Kidney (tissue), 14 donors: ENCODE measurements around the gene GALNS. TPM values are rescaled to one million over a fixed set of nuclear protein-coding genes. Genes with fewer than 3 reads are reported as not detected.

Experiments
- DNase-seq, 5 donors: peaks; one replicate each; pipeline ENCODE4 v3.0.0-alpha.2; 2013 to 2020
- FAIRE-seq: peaks from 2 replicates; lab custom pipeline; 2012; peaks lifted over from hg19 to GRCh38; lab: Jason Lieb, UNC
- H3K27ac ChIP-seq, 2 donors: one replicate each; pipeline ENCODE4 v1.7.0; 2013; ENCODE audit warnings: low read depth in 2 of 2, low read length in 2 of 2, inconsistent platforms in 1 of 2
- H3K27me3 ChIP-seq: one replicate; pipeline ENCODE4 v1.7.1; 2013; ENCODE audit warnings: low read length, inconsistent platforms; ENCODE audit not compliant: control insufficient read depth, insufficient read depth
- H3K36me3 ChIP-seq, 3 donors: one replicate each; pipeline versions ENCODE4 v1.7.0 to v1.7.1; 2013; ENCODE audit warnings: low read length in 3 of 3, control low read depth in 1 of 3, inconsistent platforms in 1 of 3; ENCODE audit not compliant: insufficient read depth in 3 of 3, control insufficient read depth in 2 of 3
- H3K4me1 ChIP-seq, 3 donors: one replicate each; pipeline versions ENCODE4 v1.7.0 to v1.7.1; 2013; ENCODE audit warnings: low read length in 3 of 3, inconsistent platforms in 1 of 3, low read depth in 1 of 3; ENCODE audit not compliant: control insufficient read depth in 2 of 3, insufficient read depth in 2 of 3
- H3K4me3 ChIP-seq, 3 donors: one replicate each; pipeline versions ENCODE4 v1.7.0 to v1.8.1; 2013; ENCODE audit warnings: low read length in 3 of 3, control low read depth in 1 of 3, inconsistent platforms in 1 of 3
- H3K9ac ChIP-seq, 3 donors: one replicate each; pipeline versions ENCODE4 v1.7.0 to v1.7.1; 2013; ENCODE audit warnings: low read length in 3 of 3, control low read depth in 1 of 3, inconsistent platforms in 1 of 3
- H3K9me3 ChIP-seq, 3 donors: one replicate each; pipeline versions ENCODE4 v1.7.0 to v1.7.1; 2013; ENCODE audit warnings: low read length in 3 of 3, control low read depth in 1 of 3, inconsistent platforms in 1 of 3; ENCODE audit not compliant: control insufficient read depth in 2 of 3, insufficient read depth in 1 of 3
- intact Hi-C: fragments of 100-400 bp; cut with DNase I; formaldehyde crosslinking; loops from one replicate; pipeline ENCODE4 v1.11.1; 2022
- polyA plus RNA-seq: library from polyadenylated mRNA; stranded (reverse); fragments of 350-450 nt; fragmentation: Illumina TruSeq; extraction: RNeasy Lipid Tissue Mini Kit (QIAGEN cat#74804); gene quantifications from one replicate; pipeline ENCODE4 v1.2.3, GENCODE V29; 2014; ENCODE audit warnings: low read depth, low replicate concordance; ENCODE audit not compliant: insufficient read depth
- total RNA-seq: library from RNA; stranded (reverse); fragmentation: NEBNext Ultra II Directional; extraction: Animal tissue kit (Norgen Biotek cat#: 25700); gene quantifications from one replicate; pipeline ENCODE4 v1.2.1, GENCODE V29; 2021
- TF ChIP-seq, protein P1 (sequence below): IDR thresholded peaks from 3 replicates; pipeline ENCODE4 v1.5.1; 2012; ENCODE audit warnings: mild to moderate bottlenecking, moderate library complexity, borderline replicate concordance; ENCODE audit not compliant: insufficient read depth; ENCODE audit errors: extremely low read depth
- donor health status: control.
- donor health status: control.
- donor health status: control.
- donor health status: control.
- donor health status: control.
- donor health status: DM: yes; HTN: yes; CAD: no.
- donor health status: Normal renal cell carcinoma (clear cell type).

The GALNS gene
- total and polyA plus RNA-seq, 2 donors from 2014 or later = 15.8 to 37.2 TPM

DNA sequence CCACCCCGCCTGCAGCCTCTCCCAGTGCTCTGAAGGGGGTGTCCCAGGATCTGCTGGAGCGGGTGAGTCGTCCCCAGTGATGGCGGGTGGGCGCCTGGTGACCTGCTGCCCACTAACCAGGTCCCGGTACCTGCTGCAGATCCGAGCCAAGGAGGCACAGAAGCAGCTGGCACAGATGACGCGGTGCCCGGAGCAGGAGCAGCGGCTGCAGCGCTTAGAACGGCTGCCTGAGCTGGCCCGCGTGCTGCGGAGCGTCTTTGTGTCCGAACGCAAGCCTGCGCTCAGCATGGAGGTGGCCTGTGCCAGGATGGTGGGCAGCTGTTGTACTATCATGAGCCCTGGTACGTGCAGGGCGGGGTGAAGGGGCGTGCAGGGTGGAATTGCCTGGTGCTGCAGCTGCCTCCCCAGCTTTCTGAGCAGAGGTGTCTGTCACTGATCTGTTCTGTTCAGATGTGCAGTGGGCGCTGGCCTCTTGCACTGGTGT, 49.6 kb downstream of the GALNS start:
- Histone ChIP-seq H3K9me3 (no peaks in the 10 kb centered on the region), H3K4me3 (no peak overlapping the region), H3K27ac (no peak overlapping the region), H3K4me1 (peaks cover 0 to 16% (median 6%) of the 10 kb centered on the region in 3 donors), H3K27me3 (no peaks in the 10 kb centered on the region), H3K36me3 (no peaks in the 10 kb centered on the region), H3K9ac (no peak overlapping the region)
- TF ChIP-seq, protein P1, sequence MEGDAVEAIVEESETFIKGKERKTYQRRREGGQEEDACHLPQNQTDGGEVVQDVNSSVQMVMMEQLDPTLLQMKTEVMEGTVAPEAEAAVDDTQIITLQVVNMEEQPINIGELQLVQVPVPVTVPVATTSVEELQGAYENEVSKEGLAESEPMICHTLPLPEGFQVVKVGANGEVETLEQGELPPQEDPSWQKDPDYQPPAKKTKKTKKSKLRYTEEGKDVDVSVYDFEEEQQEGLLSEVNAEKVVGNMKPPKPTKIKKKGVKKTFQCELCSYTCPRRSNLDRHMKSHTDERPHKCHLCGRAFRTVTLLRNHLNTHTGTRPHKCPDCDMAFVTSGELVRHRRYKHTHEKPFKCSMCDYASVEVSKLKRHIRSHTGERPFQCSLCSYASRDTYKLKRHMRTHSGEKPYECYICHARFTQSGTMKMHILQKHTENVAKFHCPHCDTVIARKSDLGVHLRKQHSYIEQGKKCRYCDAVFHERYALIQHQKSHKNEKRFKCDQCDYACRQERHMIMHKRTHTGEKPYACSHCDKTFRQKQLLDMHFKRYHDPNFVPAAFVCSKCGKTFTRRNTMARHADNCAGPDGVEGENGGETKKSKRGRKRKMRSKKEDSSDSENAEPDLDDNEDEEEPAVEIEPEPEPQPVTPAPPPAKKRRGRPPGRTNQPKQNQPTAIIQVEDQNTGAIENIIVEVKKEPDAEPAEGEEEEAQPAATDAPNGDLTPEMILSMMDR = no peak
- DNase-seq = peak in 1 of 5 donors; percentile 74
- intact Hi-C loops = no loop called here
- FAIRE-seq = no peak

DNA sequence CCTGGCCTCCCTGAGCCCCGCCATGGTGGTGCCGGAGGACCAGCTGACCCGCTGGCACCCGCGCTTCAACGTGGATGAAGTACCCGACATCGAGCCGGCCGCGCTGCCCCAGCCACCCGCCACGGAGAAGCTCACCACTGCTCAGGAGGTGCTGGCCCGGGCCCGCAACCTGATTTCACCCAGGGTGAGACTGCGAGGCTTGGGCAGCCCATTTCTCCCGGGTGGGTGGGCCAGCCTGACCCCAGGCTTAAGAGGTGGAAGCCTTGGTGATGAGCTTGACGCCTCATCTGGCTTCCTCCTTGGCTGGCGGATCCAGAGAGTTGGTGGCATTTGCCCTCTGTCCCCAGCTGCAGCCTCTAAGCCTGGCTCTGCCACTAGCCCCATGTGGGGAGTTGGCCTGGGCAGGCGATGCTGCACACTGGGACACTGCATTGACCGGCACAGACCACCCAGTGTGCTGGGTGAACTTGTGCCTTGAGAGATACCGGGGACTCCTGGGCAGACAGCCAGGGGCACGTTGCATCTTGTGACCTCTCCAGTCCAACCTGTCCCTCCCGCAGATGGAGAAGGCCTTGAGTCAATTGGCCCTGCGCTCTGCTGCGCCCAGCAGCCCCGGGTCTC, 50.1 kb downstream of the GALNS start:
- no peaks in the 10 kb centered on the region for H3K36me3 ChIP-seq
- H3K9ac ChIP-seq = no peak overlapping the region
- intact Hi-C loops = no loop called here
- H3K27me3 ChIP-seq = no peaks in the 10 kb centered on the region
- TF ChIP-seq, protein P1 = no peak
- FAIRE-seq (no peak), DNase-seq (peak in 1 of 5 donors; percentile 79)
- H3K4me1 ChIP-seq = peaks cover 0 to 16% (median 6%) of the 10 kb centered on the region in 3 donors
- H3K4me3 ChIP-seq = no peak overlapping the region
- no peak overlapping the region for H3K27ac ChIP-seq
- no peaks in the 10 kb centered on the region for H3K9me3 ChIP-seq

DNA sequence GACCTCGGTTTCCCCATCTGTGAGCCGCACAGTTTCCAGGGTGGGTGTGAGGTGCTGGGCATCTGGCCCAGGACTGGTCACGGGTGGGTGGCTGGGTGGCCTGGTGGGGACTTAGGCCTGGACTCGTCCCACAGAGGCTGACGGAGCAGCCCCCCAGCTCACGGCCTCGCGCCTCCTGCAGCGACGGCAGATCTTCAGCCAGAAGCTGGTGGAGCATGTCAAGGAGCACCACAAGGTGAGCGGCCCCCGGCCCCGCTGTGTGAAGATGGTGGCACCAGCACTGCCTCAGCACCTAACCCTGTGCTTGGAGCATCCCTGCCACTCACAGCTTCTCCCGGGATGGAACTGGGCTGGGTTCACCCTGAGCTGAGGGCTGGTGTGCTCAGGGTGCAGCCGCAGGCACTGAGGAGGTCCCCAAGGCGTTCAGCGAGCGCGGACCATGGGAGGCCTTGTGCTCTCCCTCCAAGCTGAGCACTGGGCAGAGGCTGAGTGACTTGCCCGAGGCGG, 50.8 kb downstream of the GALNS start:
- Histone ChIP-seq H3K9me3 (no peaks in the 10 kb centered on the region), H3K27me3 (no peaks in the 10 kb centered on the region), H3K27ac (no peak overlapping the region), H3K4me3 (no peak overlapping the region), H3K4me1 (peaks cover 0 to 16% (median 5%) of the 10 kb centered on the region in 3 donors), H3K36me3 (no peaks in the 10 kb centered on the region), H3K9ac (no peak overlapping the region)
- peak in 1 of 5 donors; percentile 77 for DNase-seq
- TF ChIP-seq, protein P1 = no peak
- no peak for FAIRE-seq
- intact Hi-C loops = no loop called here
